Measurements from ENCODE around the gene ASPG. TPM values are rescaled to one million over a fixed set of nuclear protein-coding genes. Genes with fewer than 3 reads are reported as not detected.

ASPG gene
- total RNA-seq, 1 donor from 2014 or later, result 1.2 TPM

GRCh38 chr14:104039214-104039613 lies 46.3 kb upstream of the ASPG start:
- H3K27ac ChIP-seq, result no peak overlapping the region
- H3K4me1 ChIP-seq, result peaks cover 11% of the 10 kb centered on the region
- H3K4me2 ChIP-seq, result no peak overlapping the region
- no peak overlapping the region for H3K9ac ChIP-seq
- no peaks in the 10 kb centered on the region for H3F3A ChIP-seq (ENCODE audit: low read depth)
- no peaks in the 10 kb centered on the region for H3K9me3 ChIP-seq (ENCODE audit: low read depth)
- no peak for DNase-seq (ENCODE audit: low spot score)
- H3K4me3 ChIP-seq, result no peak overlapping the region
- Mint-ChIP-seq H3K27ac (no peak overlapping the region), H3K9me3 (no peaks in the 10 kb centered on the region), H3K4me1 (peaks cover 16% of the 10 kb centered on the region), H3K36me3 (no peaks in the 10 kb centered on the region), H3K4me3 (no peak overlapping the region), H3K27me3 (ENCODE audit: insufficient read depth, low read depth) (no peaks in the 10 kb centered on the region)
- no peaks in the 10 kb centered on the region for H3K36me3 ChIP-seq
- no peak overlapping the region for H2AFZ ChIP-seq (replicated peaks)
- no peaks in the 10 kb centered on the region for H3K27me3 ChIP-seq
- no peaks in the 10 kb centered on the region for H3K79me2 ChIP-seq (ENCODE audit: low read depth)
- H4K20me1 ChIP-seq (ENCODE audit: low read depth), result no peaks in the 10 kb centered on the region
- TF ChIP-seq EZH2 (IDR thresholded peaks at IDR 0.05), result no peak
- TF ChIP-seq EZH2phosphoT487 (IDR thresholded peaks at IDR 0.05), result no peak
- TF ChIP-seq CTCF (IDR thresholded peaks at IDR 0.05), result no peak

DNA sequence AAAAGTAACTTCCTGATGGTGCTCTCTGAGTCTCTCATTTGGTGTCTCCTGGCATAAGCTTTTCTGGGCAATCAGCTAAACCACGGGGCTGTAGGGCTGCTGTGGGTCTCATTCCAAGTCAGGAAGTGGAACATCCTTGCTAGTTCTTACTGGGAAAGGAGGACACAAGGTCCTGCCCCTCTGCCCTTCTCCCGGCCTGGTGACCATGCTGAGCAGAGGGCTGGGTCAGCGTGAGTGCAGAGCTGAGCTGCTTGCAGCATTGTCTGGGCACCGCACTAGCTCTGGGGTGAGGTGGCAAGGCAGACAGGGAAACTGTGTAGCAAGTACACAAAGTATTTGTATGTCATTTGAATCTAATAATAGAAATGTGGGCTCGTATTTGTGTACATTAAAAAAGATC lies 45.0 kb upstream of the ASPG start:
- no peak for DNase-seq (ENCODE audit: low spot score)
- Histone ChIP-seq H3K4me3 (no peak overlapping the region), H3K9me3 (ENCODE audit: low read depth) (no peaks in the 10 kb centered on the region), H3K9ac (no peak overlapping the region), H4K20me1 (ENCODE audit: low read depth) (no peaks in the 10 kb centered on the region), H3K36me3 (no peaks in the 10 kb centered on the region), H2AFZ (replicated peaks) (no peak overlapping the region), H3K27me3 (no peaks in the 10 kb centered on the region), H3K4me2 (no peak overlapping the region), H3K4me1 (peaks cover 11% of the 10 kb centered on the region), H3K27ac (no peak overlapping the region), H3K79me2 (ENCODE audit: low read depth) (no peaks in the 10 kb centered on the region), H3F3A (ENCODE audit: low read depth) (no peaks in the 10 kb centered on the region)
- Mint-ChIP-seq H3K27ac (no peak overlapping the region), H3K27me3 (ENCODE audit: insufficient read depth, low read depth) (no peaks in the 10 kb centered on the region), H3K4me1 (peaks cover 10% of the 10 kb centered on the region), H3K36me3 (no peaks in the 10 kb centered on the region), H3K4me3 (no peak overlapping the region), H3K9me3 (no peaks in the 10 kb centered on the region)
- TF ChIP-seq CTCF (IDR thresholded peaks at IDR 0.05), result no peak
- no peak for TF ChIP-seq EZH2 (IDR thresholded peaks at IDR 0.05)
- no peak for TF ChIP-seq EZH2phosphoT487 (IDR thresholded peaks at IDR 0.05)

DNA sequence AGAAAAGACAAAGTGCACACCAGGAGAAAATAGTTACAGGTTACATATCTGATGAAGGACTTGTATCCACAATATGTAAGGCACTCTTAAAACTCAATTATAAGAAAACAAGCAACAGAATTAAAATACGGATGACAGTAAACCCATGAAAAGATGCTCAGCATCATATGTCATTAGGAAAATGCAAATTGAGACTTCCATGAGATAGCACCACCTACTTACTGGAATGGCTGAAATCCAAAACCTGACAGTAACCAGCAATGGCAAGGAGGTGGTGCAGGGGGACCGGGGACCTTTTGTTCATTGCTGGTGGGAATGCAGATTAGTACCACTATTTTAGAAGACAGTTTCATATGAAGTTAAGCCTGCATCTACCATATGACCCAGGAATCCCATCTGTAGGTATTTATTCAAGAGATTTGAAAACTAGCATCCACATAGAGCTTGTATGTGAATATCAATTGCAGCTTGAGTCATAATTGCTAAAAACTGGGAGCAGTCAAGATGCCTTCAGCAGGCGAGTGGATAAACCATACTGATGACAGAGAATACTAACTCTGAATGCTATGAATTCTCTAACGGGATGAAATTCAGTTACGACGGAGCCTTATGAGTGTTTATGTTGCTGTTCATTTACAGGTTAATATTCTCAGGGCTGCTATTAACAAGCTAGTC lies 43.9 kb upstream of the ASPG start:
- Mint-ChIP-seq H3K4me3 (no peak overlapping the region), H3K27ac (no peak overlapping the region), H3K4me1 (peaks cover 4% of the 10 kb centered on the region), H3K36me3 (no peaks in the 10 kb centered on the region), H3K9me3 (no peaks in the 10 kb centered on the region), H3K27me3 (ENCODE audit: insufficient read depth, low read depth) (no peaks in the 10 kb centered on the region)
- Histone ChIP-seq H3F3A (ENCODE audit: low read depth) (no peaks in the 10 kb centered on the region), H3K9ac (no peak overlapping the region), H3K79me2 (ENCODE audit: low read depth) (no peaks in the 10 kb centered on the region), H3K4me3 (no peak overlapping the region), H4K20me1 (ENCODE audit: low read depth) (no peaks in the 10 kb centered on the region), H3K27me3 (no peaks in the 10 kb centered on the region), H3K9me3 (ENCODE audit: low read depth) (no peaks in the 10 kb centered on the region), H3K36me3 (no peaks in the 10 kb centered on the region), H3K27ac (no peak overlapping the region), H2AFZ (replicated peaks) (no peak overlapping the region), H3K4me2 (no peak overlapping the region), H3K4me1 (peaks cover 11% of the 10 kb centered on the region)
- TF ChIP-seq EZH2 (IDR thresholded peaks at IDR 0.05), result no peak
- TF ChIP-seq CTCF (IDR thresholded peaks at IDR 0.05), result no peak
- no peak for TF ChIP-seq EZH2phosphoT487 (IDR thresholded peaks at IDR 0.05)
- no peak for DNase-seq (ENCODE audit: low spot score)

Data from neural progenitor cell (in vitro differentiated cells).